ENCODE results near the gene DRAP1.

DRAP1 gene

GRCh38 chr11:65903715-65904114 is 15.5 kb upstream of the DRAP1 start:
- DNase-seq (ENCODE audit: low read depth in 2 of 2): no peak

DNA sequence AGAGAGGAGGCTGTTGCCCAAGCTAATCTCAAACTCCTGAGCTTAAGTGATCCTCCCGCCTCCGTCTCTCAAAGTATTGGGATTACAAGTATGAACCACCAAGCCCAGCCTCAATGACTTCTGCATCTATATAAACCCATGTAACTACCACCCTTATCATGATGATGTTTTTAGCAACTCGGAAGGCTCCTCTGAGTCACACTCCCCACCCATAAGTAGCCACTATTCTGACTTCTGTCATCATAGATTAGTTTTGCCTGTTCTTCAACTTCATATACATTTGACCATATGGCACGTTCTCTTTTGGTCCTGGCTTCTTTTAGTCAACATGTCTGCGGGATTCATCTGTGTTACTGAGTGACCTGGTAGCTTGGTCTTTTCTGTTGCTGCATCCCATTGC is 12.6 kb upstream of the DRAP1 start:
- no peak for DNase-seq (ENCODE audit: low read depth in 2 of 2)

DNA sequence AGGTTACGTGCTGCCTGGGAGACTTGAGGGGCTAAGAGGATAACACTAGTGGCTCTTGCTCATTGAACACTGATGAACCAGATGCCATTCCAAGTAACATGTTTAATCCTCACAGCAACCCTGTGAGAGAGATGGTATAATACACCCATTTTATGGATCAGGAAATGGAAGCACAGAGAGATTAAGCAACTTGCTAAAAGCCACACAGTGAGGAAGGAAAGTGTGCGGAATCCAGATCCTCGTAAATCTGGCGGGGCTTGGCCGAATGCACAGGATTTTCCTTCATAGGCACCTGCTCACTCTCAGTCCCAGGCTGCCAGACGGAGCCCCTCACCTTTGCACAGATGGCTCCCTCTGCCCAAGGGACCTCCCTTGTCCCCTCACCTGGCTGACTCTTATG is 11.3 kb upstream of the DRAP1 start:
- DNase-seq (ENCODE audit: low read depth in 2 of 2): no peak

- no peak for DNase-seq (ENCODE audit: low read depth in 2 of 2)
Observed at GRCh38 chr11:65911682-65912568, 7.3 kb upstream of the DRAP1 start.

GRCh38 chr11:65912845-65913244 is 6.4 kb upstream of the DRAP1 start:
- DNase-seq (ENCODE audit: low read depth in 2 of 2): no peak

- DNase-seq (ENCODE audit: low read depth in 2 of 2): no peak
Observed at GRCh38 chr11:65915101-65915820, 4.0 kb upstream of the DRAP1 start.

DNA sequence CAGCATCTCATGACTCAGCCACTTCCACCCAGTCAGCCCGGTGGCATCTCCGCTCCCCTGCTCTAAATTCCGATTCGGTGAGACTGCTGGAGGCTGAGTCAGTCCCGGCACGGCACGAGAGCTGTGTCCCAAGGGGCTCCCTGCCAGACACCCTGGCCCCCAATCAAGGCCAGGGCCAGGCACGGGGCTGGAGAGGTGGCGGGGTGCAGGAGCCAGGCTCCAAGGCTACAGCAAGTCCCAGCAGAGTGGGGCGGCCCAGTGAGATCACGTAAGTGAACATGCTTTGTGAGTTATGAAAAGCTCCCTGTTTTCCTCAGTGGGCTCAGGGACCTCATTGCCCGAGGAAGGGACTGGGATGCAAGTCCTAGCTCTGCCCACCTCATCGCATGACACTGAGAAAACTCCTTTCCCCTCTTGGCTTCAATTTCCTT is 3.4 kb upstream of the DRAP1 start:
- no peak for DNase-seq (ENCODE audit: low read depth in 2 of 2)

GRCh38 chr11:65916391-65916790 is 2.8 kb upstream of the DRAP1 start:
- DNase-seq (ENCODE audit: low read depth in 2 of 2): no peak

DNA sequence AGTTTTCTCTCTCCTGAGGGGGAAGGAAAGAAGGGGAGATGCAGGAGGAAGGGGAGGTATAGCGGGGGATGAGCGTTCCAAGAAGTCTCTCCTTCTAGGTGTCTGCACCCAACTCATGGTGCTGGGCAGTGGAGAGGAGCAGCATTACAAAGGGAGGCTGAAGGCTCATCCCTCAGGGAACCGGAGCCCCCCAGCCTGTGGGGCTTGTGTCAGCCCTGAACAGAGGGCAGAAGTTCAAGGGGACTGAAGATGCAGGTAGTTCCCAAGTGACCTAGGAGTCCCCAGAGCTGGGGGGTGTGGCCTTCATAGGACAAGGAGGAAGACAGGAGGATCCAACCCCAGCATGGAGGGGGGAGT is 2.2 kb upstream of the DRAP1 start:
- no peak for DNase-seq (ENCODE audit: low read depth in 2 of 2)

DNA sequence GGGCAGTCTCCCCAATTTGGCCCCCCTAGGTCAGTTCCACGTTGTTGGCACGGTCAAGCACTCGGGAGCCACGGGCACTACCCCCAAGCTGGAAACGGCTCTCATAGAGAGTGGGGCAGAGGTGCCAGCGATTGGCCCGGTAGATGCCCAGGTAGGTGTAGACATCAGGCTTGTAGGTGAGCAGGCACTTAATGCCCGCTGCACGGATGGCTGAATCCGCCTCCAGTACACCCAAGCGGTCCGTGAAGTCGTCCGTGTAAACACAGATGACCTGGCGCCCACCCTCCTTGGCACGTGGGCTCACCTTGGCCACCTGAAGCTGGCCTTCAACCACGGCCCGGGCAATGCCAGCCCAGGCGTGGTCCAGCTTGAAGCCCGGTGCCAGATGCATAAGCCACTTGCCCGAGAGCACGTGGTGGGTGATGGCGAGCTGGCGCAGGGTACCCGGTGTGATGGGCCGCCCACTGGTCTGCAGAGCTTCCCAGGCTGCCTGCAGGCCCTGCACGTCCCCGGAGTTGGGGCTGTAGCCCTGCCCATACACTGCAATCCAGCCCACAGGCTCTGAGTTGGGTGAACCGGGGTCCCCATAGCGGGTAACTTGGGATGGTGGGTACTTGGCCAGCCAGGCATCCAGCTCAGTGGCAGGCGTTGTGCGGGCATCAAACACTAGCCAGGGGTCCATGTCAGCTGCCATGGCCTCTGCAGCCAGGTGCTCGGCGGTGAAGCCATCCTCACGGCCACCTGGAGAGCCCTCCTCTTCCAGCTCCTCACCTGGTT is 1.6 kb upstream of the DRAP1 start:
- no peak for DNase-seq (ENCODE audit: low read depth in 2 of 2)

- DNase-seq (ENCODE audit: low read depth in 2 of 2): no peak
Observed at GRCh38 chr11:65918211-65919140, 750 bp upstream of the DRAP1 start, which contains the start of gene C11orf68. TSS of gene C11orf68 (minus strand) at chr11:65919062. CDS start at chr11:65919031, 31 bp downstream.

DNA sequence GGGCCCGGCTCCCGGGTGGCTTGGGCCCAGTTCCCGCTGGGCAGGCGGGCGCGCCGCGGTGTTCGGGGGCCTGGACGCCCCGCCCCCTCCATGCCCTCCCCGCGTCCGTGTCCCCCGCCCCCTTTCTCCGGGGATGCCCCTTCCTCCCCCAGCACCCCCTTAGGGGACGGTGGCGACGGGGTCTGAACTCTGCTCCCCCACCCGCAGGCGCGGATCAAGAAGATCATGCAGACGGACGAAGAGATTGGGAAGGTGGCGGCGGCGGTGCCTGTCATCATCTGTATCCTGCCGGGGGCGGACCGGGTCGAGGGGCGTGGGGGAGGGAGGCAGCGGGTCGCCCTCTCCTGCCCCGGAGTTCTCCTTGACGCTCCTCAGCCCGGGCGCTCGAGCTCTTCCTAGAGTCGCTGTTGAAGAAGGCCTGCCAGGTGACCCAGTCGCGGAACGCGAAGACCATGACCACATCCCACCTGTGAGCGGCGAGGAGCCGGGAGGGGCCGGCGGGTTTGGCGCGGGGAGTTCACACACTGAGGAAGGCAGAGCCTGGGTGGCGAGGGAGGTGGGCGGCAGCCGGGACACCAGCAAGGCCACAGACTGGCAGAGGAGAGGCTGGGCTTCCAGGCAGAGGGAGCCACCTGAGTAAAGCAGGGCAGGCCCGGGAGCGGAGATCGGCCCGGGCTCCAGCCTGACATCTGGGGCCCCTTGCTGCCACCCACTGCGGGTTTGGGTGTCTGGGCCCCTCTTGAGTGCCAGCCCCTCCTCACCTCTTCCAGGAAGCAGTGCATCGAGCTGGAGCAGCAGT is 546 bp downstream of the DRAP1 start:
- peak; percentile 18 to 29 for DNase-seq (ENCODE audit: low read depth in 2 of 2)

GRCh38 chr11:65920372-65920802 is 1.2 kb downstream of the DRAP1 start:
- no peak for DNase-seq (ENCODE audit: low read depth in 2 of 2)

DNA sequence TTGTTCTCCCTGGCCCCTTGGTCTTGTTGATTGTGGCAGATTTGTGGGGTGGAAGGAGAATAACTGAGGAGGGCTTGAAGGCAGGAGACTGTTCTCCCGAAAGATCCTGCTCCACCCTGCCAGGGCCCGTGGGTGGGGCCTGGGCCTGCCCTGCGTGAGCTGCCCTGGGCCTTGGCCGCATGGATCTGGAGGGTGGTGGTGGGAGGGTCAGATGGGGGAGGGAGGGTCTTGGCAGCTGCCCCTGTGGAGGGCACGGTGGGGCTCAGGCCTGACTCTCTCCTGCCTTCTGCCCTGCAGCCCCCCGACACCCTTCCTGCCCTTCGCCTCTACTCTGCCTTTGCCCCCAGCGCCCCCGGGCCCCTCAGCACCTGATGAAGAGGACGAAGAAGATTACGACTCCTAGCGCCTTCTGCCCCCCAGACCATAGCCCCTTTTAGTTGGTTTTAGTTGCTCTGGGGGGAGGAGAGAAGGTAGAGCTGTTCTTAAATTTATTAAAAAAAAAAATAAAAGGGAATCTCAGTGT is 1.9 kb downstream of the DRAP1 start:
- no peak for DNase-seq (ENCODE audit: low read depth in 2 of 2)

GRCh38 chr11:65921876-65922275 is 2.6 kb downstream of the DRAP1 start:
- no peak for DNase-seq (ENCODE audit: low read depth in 2 of 2)

GRCh38 chr11:65922565-65922964 is 3.3 kb downstream of the DRAP1 start:
- no peak for DNase-seq (ENCODE audit: low read depth in 2 of 2)

GRCh38 chr11:65925397-65925796 is 6.2 kb downstream of the DRAP1 start:
- DNase-seq (ENCODE audit: low read depth in 2 of 2): no peak

GRCh38 chr11:65927904-65928397 is 8.7 kb downstream of the DRAP1 start:
- peak; percentile 30 to 61 for DNase-seq (ENCODE audit: low read depth in 2 of 2)

DNA sequence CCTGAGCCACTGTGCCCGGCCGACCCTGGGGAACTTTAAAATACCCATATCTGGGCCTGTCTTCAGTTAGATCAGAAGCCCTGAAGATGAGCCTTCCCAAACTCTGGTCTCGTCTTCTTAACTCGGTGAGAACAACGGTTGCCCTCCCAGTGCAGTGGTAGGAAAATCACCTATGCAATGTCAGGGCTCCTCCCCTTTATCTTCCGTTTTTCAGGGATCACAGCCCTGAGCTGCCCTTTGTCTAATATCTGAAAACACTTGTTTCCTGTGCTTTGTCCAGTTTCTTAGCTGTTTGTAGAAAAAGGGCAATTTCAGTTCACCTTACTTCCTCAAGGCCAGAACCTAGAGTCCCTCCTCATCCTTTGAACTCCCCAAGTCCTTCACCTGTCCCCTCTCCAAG is 9.4 kb downstream of the DRAP1 start:
- no peak for DNase-seq (ENCODE audit: low read depth in 2 of 2)

All from stimulated activated CD4-positive, alpha-beta T cell treated with anti-CD3 and anti-CD28 coated beads, Interleukin-12 subunit alpha, Interleukin-12 subunit beta, amount 100 ng/mL, for 24 hours (primary cell).